Activated T-helper 1 cell treated with anti-CD3 and anti-CD28 coated beads, Interleukin-2, amount 50 U/mL, for 16 hours (primary cell): ENCODE measurements around the gene HOXB5.

Experiments
- DNase-seq, 2 donors: peaks; one replicate each; pipeline ENCODE4 v3.0.0-alpha.2; 2020; ENCODE audit warnings: low read depth in 1 of 2, low spot score in 1 of 2

HOXB5 gene

DNA sequence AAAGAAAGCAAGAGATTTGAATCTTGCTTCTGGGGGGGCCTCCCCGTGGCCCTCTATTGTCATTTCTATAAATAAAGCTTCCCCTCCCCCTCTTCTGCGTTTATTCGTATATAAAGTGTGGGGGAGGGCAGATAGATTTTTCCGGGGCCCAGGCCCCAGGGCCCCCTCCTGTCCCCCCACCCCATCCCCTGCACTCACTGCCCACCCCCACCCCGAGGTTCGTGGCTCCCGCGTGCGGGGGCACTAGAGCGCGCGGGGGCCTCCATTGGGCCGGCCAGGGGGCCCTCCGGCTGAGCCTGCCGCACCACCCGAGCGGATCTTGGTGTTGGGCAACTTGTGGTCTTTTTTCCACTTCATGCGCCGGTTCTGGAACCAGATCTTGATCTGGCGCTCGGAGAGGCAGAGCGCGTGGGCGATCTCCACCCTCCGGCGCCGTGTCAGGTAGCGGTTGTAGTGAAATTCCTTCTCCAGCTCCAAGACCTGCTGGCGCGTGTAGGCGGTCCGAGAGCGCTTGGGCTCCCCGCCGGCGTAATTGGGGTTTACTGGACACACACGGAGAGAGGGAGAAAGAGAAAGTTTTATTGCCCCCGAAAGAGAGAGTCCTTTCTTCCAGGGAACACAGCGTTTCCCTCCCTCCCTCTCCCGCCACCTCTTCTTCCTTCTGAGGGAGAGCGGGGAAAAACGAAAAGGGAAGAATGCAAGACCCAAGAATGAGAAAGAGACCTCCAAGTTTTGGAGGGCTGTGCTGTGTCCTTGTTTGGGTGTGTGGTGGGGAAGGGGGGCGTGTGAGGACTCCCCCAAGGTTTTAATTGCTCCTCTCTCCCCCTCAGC, 16.9 kb downstream of the HOXB5 start:
- no peak for DNase-seq

DNA sequence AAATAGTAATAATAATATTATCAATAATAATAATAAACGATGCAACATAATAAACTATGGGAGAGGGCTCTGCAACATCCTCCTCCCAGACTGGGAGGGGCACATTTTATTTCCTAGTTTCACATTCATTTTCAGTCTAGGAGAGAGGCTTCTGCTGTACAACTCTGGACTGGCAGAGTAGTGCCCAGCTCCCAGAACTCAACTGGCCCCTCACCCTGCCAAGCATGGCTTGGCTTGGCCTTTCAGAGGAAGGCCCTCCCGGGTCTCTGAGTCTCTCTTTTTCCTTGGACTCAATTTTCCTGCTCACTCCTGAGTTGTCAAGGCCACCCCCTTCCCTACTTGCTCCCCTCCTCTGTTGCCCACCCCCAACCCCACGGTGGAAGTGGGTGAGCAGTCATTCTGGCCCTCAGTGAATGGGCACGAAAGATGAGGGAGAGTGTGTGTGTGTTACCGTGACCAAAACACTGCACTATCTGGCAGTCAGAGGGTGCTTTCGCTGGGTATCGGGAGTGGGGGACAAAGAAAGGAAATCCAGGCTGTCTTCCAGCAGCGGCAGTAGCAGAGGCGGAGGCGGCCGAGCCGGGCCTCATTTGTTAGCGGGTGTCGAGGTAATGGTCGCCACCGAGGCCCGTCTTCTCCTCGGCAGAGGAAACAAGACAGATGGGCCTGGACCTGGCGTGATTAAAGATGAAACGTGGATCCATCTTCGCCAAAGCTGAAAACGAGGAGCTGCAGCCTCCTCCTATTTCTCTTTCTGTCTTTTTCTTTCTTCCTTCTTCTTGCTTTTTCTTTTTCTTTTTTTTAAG, 17.7 kb downstream of the HOXB5 start:
- no peak for DNase-seq

DNA sequence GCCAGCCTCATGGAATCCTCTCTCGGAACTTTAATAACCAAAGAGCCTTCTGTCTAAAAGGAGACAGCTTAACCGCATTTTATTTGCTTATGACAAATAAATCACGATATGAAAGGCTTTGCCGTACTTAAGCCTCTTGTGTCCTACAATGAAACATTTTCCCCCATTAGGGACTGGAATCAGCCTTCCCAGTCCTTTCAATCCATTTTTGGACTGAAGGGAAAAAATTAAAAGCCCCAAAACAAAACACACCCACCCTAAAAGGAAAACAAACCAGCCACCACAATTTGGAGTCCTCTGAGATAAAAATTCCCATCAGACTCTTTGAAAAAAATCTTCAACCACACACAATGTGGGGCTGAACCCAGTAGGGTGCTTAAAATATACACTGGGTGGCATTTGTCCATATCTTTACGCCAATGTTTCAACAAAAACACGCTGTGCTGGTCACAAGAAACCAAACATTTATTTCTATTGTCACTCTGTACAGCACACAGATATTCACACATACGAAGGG, 18.5 kb downstream of the HOXB5 start:
- DNase-seq: no peak

DNA sequence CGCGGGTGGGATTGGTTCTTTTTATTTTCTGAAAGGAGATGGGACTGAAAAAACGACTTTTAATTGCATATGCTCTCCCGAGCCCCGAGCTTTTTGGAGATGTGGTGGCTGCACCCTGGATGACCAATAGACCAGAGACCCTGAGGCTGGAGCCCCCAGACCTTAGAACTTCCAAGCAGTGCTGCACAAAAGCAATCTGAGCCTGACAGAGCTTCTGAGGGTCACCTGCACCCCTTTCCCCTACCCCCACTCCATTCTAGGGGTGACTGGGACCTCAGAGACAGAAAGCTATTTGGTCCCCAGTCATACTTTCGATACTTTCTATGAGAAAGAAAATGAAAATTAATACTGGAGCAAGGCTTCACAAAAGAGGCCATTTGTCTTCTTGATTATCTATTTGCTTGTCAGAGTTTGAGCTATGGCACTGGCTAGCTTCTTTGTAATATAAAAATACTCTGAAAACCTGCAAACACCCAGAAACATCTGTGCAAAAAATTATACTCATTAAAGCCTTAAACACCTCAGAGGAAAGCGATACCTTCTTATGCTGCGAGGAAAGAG, 19.0 kb downstream of the HOXB5 start:
- no peak for DNase-seq

DNA sequence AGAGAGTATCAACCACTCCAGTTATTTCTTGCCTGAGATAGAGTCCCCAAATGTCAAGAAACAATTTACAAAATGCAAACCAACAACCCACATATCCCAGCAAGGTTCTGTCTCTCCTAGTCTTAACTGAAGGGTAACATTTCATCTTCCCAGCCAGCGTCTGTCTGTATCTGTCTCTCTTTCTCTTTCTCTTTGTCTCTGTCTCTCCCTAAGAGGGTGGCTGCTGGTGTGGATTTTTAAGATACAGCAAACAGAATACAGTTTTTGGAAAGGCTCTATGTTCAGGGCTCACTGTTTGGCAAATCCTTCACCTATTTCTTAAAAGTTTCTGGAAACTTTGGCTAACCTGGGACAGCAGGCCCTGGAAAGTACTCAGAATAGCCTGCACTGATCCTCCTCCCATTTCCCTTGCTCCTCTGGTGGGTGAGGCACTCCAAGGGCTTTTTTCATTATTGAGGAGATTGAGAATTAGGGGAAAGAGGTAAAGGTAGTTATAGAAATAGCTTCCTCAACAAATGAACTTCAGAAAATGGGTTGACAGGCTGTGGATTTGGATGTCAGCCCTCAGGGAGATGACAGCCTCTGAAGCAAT, 21.7 kb downstream of the HOXB5 start:
- no peak for DNase-seq

DNA sequence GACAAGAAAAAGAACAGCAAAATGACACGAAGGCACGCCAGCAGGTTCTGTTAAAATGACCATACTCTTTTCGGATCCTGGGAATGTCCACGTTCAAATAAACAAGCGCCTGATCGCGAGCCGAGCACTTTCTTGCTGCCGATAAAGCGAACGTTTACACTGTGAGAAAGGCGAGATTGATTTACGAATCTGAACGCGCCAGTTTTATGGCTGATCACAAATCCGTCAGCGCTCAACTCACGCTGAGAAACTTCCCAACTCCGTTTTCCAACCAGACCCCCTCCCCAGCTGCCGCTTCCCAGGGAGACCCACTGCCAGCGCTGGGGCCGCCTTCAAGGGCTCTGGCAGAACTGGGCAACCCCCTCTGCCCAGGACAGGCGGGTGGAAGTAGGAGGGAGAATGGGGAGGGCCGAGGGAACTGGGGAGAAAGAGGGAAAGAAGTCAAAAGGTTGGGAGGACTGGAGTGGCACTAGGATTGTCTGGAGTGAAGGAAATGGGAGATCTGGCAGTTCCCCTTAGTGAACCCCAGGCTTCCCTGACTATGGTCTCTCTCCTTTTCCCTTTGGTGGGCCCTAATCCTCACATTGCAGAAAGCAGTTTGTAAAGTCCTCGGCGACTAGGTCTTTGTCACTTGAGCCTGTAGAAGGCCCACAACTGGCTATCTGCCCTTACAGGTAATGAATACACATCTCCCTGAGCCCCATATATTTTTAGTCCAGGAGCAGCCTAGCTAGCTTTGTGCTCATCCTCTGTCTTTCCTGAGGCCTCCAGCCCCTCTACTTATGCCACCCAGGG, 22.4 kb downstream of the HOXB5 start:
- DNase-seq: no peak

DNA sequence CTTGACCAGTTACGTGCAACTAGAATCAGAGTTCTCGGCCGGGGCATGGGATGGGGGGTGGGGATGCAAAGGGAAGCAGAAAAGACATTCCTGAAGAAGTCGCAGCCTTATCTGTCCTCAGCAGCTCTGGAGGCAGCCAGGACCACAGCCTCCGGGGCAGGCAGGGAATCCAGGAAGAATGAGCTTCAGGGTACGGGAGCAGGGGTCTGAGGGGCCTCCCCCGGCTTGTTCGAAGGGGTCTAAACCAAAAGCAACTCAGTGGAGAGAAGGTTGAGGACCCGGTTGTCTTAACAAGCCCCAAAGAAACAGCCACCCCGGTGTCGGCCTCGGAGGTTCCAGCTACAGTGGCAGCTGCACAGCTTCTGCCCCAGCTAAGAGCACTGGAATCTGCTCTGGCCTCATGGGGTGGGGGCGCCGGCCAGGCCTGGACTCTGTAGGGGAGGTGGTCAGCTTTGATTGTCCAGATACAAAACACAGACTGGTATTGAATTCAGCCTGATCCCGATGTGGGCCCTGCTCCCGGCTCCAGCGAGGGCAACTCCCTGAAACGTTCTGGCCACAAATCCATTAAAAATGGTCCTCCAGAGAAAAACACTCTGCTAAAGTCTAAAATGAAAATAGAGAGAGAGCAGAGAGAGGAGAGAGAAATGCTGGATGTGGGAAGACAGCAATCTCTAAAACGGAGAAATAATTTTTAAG, 23.1 kb downstream of the HOXB5 start:
- no peak for DNase-seq

DNA sequence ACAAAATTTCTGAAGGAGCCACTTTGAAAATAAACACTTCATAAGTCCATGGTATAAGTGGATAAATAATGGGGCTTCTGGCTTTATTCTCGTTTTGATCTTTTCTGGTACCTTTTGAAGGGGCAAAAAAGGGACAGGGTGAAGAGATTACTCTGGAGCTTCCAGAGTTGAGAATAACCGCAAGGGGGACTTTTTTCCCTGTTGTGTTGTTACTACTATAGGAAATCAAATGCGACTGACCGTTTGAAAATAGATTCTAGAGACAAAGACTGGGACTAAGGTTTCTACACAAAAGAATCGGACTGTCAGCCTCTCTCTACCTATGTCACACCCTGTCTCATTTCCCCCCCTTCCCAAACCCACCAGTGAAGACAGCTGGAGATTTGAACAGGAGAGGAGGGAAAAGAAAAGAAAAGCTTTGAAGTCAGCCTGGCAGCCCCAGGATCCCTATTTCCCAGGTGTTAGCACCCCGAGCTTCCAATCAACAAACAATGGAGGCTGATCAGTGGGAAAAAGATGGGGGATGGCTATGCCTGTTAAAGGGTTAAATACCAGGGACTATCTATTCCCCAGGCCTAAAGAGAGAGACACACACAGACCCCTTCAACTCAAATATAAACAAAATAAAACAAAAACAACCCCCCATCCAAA, 23.8 kb downstream of the HOXB5 start:
- DNase-seq: no peak

DNA sequence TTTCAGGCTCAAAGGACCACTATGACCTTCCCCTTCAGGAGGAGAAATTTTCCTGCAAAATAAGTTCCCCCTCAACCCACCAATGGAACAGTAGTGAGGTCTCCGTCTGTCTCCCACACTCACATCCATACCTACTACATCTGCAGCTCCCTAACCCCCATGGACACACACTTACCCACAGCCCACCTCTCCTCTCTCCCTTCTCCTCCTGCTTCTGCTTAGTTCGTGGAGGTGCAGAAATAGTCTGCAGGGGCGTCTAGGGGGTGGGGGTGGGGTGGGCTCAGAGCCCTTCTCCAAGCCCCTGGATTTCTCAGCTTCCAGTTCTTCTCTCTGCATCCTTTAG, 24.4 kb downstream of the HOXB5 start:
- no peak for DNase-seq

DNA sequence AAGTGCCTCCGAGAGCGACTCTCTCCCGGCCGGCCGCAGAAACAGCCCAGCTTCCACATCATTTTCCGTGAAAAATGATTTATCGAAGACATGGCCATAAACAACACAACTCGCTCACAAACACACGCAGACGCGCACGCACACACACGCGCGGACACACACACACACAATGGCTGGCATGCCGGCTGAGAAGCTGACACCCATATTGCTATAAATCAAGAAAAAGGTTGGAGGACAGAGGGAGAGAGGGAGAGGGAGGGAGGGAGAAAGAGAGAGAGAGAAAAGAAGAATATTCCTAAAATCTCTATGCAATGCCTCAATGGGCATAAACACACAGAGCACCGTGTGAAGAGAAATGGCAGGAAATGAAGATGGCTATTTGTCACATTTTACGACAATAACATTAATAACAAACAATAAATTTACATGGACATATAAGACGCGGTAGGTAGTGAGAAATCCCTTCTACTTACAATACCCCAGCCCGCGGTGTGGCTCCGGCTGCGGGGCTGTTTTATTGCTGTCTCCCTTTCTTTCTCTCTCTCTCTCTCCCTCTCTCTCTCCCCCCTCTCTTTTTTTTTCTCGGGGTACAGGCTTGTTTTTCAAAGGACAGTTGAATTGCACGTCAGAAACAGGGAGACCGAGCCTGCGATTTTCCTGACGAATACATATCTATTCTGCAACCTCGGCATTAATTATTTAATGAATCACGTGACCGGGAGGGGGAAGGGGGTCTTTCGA, 24.9 kb downstream of the HOXB5 start:
- DNase-seq: no peak

DNA sequence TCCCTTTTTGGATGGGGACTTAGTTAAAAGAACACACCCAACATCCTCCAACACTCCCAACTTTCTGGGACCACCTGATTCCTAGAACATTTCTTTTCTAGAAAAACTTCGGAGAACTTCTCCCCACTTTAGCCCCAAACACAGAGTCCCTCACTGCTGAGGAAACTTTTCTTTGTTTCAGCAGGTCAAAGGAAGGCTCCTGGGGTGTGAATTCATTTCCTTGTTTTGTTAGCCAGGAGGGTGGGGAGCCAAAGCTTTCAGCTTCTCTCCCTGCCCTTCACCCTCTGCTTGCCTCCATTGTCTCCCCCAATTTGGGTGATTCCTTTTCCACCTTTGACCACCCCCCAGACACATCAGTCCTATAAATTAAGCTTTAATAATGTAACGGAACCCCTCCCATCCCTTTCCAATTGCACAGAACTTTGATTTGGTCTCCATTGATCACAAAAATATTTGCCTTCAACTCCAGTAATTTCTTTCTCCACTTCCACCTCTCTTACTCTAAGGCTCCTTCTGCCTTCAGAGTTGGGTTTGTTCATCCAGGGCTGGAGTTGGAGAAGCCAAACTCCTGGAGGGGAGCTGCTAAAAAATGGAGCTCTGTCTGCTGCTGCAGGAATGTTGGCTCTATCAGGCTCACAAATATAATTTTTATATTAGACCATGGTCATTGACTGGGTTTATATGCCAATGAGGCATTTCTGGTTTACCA, 25.8 kb downstream of the HOXB5 start:
- no peak for DNase-seq

DNA sequence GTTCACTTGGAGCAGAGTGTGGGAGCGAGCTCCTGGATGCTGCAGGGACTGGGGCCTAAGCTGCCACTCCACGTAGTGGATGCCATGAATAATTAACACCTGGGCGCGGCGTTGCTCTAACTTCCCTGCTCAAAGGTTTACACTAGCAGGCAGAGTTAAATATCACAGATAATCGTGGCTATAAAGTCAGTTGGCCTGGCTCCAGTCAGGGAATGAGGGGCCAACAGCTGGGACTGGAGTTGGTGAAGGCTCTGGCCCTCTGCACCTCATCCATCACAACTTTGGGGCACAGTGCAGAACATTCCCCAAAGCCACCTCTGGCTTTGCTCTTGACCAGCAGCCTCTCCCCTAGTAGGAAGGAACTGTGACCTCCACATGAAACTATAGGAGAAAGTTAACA, 26.4 kb downstream of the HOXB5 start:
- no peak for DNase-seq

DNA sequence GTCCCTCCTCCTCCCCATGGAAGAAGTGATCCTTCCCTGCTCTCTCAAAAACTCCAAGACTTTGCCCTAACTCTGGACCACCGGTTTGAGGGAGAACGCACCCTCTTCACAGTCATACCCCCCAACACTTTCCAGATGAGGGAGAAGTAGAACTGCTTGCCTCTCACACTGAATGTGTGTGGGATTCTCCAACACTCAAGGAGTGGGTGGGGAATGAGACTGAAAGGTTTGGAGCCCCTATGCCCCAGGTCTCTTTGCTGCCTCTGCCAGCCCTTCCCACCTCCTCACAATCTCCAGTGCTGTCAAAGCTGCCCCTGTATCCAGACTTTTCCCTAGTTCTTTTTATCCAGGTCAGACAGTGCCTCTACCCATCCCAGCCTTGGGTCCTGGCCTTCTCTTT, 26.9 kb downstream of the HOXB5 start:
- DNase-seq: no peak

DNA sequence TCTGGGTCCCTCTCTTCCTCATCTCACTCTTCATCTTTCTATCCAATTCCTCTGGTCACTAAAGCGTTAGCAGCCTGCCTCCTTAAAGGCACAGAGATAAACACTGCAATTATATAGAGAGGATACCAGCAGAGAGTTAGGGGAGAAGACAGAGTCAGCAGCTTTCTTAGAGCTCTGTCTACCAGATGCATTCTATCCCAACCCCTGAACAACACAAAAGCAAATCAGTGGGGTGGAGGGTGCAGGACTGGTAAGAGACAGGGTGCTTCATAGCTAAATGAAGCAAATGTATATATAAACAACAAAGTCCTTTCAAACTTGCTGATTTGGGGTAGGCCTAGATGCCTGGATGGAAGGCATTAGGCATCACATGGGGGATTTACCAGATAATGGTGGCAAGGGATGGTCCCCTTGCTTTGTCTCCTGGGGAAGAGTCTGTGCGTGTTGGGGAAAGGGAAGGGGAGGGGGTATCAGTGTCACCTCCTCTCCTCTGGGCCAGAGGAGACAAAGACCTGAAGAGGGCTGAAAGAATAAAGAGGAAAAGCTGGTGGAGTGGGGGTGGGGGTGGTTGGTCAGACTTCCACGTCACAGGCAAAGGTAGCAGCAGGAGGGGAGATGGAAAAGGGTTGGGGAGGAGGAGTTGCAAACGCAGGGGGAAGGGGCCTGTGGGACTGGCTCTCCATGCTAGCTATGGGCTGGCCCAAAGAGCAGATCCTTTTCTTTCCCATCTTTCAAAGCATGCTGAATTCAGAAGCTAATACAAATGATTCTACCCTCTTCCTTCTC, 27.5 kb downstream of the HOXB5 start:
- no peak for DNase-seq

DNA sequence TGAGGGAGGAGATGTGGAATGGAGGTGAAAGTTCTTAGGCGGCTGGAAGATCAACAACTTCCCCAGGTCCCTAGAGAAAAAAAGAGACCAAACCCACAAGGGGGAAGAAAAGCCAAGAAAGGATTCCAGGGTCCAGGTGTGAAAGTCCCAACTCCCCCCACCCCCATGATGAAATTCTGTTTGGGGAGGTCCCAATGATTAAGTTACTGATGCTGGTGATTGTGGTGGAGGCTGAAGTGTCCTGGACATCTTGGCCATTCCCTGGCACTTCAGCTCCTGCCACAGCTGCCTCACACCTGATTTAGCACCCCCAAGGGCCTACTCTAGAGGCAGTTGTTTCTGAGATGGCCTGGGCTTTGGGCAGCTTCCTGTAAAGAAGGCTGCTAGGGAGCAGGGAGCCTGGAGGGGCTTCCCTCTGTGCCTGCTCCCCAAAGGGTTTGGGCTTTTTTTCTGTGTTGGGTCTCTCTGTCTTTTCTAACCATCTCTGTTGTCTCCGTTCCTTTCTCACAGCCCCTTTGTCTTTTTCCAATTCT, 28.5 kb downstream of the HOXB5 start:
- no peak for DNase-seq

DNA sequence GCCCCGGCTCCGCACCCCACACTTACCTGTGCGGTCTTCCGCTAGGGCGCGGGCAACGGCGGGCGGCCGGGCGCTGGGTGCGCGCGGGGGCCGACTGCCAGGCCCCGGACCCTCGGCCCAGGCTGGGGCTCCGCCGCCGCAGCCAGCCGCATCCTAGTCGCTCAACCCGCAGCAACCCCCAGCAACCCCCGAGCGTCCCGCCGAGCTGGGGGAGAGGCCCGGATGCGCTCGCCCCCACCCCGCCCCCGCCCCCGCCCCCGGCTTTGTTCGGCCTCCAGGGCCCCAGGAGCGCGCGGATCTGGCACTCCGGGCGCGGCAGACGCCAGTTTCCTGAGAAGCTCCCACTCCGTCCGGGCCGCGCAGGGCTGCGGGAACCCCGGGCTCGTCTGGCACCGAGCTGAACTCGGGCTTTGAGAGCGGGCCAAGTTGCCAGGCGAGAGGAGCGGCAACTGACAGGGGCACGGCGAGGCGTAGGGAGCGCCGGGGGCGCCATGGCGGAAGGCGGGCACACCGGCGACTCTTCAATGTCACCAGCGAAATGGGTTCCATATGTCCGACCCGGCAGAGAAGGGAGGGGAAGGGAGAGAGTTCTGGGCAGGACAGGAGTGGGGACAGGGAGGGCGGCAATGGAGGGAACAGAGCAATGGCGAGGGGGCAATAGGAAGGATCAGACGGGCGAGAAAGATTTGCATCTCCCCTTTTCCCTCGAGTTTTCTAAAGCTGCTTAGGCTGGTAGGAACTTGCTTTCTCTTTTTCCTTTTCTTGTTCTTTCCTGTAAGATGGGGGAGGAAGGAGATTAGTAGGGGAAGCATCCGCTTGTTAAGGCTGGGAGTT, 29.2 kb downstream of the HOXB5 start:
- no peak for DNase-seq

DNA sequence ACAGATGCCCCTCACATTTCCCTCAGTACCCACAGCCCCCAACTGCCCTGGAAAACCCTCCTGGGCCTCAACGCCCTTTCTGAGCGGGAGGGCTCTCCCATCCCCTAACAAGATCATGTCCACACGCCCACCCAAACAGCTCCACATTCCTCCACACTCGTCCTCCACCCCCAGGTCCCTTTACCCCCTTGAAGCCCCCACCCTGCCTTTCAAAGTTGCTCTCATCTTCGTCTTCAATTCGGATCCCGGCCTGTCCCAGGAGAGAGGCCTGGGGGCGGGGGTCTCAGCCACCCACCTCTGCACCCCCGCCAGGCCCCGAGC, 29.8 kb downstream of the HOXB5 start:
- no peak for DNase-seq
